Limb (tissue), 2 donors: ENCODE data around the gene SLC22A3.

Experiments used
- DNase-seq, 2 donors: peaks; one replicate each; pipeline ENCODE4 v3.0.0-alpha.2; 2016; ENCODE audit errors: extremely low spot score in 2 of 2

Gene SLC22A3

DNA sequence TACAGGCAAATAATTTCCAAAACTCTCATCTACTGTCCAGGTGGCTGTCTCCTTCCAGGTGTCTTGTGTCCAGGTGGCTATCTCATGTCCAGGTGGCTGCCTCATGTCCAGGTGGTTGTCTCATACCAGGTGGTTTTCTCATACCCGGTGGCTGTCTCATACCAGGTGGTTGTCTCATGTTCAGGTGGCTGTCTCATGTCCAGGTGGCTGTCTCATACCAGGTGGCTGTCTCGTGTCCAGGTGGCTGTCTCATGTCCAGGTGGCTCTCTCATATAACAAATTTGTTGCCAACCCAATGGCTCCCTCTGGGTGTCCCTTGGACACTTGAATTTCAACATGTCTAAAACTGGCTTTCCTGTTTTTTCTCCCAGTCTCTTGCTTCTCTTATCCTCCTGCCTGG is 14.3 kb upstream of the SLC22A3 start:
- DNase-seq, result no peak

GRCh38 chr6:160336200-160336599 is 12.0 kb upstream of the SLC22A3 start:
- no peak for DNase-seq

DNA sequence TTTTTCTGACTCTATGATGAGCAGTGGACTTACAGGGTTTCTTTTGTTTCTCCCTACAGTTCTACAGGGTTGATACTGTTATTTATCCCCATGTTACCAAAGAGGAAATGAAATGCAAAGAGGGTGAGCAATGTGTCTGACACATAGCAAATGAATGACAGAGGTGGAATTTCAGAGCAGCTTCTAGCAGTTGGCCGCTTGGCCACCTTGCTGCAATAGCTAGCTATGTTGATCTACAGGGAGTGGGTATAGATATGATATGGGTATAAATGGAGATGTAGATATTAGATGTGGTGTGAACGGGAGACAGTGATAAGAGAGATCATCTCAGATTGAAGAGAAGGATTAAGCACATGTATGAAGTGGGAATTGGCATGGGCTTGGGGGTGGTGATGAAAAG is 10.9 kb upstream of the SLC22A3 start:
- no peak for DNase-seq

DNA sequence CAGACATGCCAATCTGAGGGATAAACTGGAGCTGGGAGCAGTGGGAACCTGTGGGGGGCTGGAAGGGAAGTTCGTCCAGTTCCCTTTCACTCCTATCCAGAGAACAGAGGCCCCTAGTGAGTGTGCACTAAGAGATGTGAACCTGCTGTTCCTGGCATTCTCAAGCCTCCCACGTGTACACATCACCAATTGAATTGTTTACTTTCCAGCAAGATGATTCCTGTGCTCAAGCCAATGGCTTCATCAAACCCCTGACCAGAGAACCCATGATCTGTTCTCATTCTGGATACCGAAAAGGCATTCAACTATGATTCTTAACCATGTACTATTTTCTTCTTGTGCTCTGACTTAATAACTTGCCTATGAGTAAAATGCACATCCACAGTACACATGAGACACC is 10.2 kb upstream of the SLC22A3 start:
- no peak for DNase-seq

DNA sequence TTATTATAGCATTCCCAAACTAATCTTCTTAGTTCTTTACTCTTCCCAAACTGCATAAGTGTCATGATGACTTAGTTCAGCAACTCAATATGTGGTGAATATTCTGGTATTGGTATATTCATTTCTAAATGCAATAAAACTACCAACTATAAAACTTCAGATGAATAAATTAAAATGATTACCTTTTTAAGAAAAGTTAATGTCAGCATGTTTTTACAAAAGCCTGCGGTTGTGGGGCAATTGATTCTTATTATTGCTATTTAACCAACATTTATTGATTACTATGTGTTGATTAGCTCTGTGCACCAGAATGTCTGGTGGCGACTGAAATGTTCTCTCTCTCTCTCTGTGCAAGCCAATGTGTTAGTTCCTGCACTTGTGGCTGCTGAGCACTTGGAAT is 5.0 kb upstream of the SLC22A3 start:
- no peak for DNase-seq

GRCh38 chr6:160344271-160344670 is 3.9 kb upstream of the SLC22A3 start:
- DNase-seq, result no peak

GRCh38 chr6:160347259-160348222 is 637 bp upstream of the SLC22A3 start:
- DNase-seq, result no peak

DNA sequence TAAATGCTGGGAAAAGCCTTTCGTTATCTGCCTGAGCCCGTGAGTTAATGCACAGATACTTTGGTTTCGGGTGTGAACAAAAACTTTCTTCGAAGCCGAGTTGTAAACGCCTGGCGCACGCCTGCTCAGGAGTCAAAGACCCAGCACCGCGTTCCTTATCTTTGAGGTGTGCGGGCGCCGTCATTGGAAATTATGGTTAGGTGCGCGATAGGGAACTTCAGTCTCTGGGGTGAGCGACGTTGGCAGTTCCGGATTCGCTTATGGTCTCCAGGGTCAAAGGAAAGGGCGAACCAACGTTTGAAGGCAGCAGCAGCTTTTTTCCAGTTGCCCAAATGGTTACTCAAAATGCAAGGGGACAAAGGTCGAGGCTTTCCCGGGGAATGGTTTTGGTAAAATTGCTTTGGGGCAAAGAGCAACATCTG is 853 bp downstream of the SLC22A3 start:
- no peak for DNase-seq

GRCh38 chr6:160349814-160350350 is 1.7 kb downstream of the SLC22A3 start:
- DNase-seq, result no peak

GRCh38 chr6:160353950-160354496 is 5.8 kb downstream of the SLC22A3 start:
- DNase-seq, result no peak

DNA sequence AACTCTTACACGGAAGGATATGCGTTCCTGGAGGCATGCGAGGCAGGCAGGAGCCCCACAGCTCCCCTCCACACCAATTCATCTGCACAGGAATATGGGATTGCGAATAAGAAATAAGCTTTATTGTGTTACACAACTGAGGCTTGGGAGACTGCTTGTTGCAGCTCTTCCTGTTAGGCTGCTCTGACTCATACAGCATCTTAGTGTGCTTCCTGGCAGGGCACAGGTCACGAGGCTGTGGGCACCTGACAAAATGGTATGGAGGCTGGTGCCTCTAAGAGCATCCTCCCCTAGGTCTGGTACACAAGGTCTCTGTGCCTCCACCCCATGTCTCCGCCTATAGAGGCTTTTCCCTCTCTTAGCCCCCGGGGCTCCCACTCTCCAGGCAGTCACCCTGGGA is 6.8 kb downstream of the SLC22A3 start:
- no peak for DNase-seq

- no peak for DNase-seq
Observed at GRCh38 chr6:160356074-160356744, 8.0 kb downstream of the SLC22A3 start.

- DNase-seq, result no peak
Observed at GRCh38 chr6:160357088-160357487, 8.9 kb downstream of the SLC22A3 start.

DNA sequence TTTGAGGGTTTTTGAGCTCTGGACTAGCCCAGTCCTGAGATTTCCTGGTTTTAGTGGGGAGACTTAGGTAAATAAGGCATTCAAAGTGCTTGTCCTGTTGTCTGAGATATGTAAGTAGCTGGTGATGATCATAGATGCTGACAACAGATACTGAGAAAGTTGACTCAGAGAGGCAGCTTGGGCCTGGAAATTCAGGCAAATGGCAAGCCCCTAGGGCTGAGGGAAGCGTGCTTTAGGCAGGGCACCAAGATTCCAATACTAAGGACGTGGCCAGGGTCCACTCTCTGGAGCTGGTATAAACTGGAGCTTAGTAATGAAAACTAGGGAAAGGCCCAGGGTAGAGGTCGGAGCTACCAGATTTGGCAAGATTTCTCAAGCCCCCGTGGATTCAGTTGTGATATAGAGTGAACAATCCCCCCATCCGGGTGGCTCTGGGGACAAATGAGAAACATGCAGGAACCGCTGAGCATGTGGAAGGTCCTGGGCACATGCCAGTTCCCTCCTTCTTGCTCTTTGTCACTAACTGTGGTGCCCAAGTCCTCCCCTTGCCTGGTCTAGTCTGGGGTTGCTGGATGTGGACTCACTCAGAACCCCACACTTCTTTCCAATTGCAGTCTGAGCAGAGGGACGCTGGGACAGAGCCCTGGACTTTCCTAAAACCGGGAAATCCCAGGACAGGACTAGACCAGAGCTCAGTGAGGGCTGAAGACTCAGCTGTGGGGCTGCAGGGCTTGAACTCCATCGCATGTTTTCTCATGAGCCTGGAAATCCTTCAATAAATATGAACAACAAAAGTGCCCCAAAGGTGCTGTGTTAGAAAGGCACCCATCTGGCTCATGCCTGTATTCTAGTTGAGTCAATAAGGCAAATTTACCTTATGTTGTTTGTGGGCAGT is 10.3 kb downstream of the SLC22A3 start:
- no peak for DNase-seq

GRCh38 chr6:160360955-160361354 is 12.8 kb downstream of the SLC22A3 start:
- DNase-seq, result no peak

GRCh38 chr6:160362556-160362955 is 14.4 kb downstream of the SLC22A3 start:
- no peak for DNase-seq

DNA sequence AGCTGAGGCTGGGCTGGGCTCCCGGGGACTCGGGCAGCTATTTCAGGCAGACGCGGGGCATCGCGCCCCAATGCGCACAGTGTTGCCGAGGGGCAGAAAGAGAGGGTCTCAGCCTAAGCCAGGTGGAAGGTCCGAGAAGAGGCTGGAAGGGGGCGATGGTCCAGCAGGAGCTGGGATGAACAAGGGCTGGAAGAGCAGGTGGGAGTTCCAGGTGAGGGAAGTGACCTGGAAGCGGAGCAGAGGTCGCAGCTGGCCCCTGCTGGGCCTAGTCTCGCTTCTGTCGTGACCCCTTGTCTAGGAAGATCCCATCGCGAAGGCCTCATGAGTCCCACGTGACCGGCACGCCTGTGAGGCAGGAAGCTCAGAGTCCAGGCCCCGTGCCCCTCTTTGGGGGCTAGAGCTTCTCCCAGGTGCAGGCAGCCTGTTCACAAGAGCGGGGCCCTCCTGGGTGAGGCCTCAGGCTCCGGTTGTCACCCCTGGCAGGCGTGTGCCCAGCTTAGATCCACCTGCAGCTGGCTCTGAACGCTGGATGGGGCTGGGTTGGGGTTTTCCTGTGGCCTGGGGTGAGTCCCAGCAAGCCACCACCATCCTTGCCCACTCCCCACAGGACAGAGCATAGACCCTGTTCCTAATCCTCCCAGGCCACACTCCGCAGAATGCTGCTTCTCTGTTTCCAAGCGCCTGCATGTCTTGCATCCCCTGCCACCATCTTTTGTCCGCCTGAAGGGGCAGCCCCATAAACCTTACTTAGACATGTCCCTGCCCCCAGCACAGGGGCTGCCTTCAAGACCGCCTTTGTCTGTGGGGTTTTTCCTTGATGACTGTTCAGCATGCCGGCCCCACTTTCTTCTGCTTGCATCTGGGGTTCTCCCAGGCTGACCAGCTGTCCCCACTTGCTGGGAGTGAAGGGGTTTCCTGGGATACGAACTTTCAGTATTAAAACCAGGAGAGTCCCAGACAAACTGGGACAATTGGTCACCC is 15.1 kb downstream of the SLC22A3 start:
- no peak for DNase-seq

DNA sequence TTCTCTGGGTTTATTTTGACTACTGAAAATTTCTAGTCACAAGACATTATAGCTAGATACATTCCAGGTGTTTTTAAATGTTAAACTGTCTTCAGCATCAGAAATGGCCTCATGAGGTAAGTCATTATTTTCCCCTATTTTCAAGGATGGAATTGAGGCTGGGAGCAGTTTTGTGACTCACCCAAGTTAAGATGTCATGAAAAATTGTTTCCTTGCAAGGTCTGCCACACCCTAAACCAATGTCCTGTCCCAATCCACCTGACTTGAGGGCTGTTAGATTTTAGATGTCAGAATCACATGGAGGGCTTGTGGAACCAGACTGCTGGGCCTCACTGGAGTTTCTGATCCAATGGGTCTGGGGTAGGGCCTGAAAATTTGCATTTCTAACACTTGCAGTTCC is 16.9 kb downstream of the SLC22A3 start:
- DNase-seq, result no peak

- no peak for DNase-seq
Observed at GRCh38 chr6:160367798-160368547, 19.8 kb downstream of the SLC22A3 start.
